HepG2 (cell line): ENCODE data around the gene C12orf43. TPM values are rescaled to one million over a fixed set of nuclear protein-coding genes. Genes with fewer than 3 reads are reported as not detected.

Experiments
- ATAC-seq: fragments of 200-7000 bp; cut with Tn5 transposase; 3 replicates; pipeline ENCODE4 v1.9.1; 2020; ENCODE audit warnings: mild to moderate bottlenecking, moderate library complexity
- BruUV-seq: library from RNA; stranded (reverse); fragments of 400-500 nt; replicated peaks from 2 replicates; lab custom pipeline; 2021; lab: Mats Ljungman, UMichigan
- CTCF ChIA-PET: fragments of 300-600 bp; formaldehyde crosslinking; extraction: SDS; loops from one replicate; lab custom pipeline; 2021; ENCODE audit warnings: low total read pairs, inconsistent platforms, low intra/inter-chr PET ratio; lab: Yijun Ruan, JAX
- POLR2A ChIA-PET: fragments of 350-600 bp; sonication (Branson Sonifier 250); formaldehyde crosslinking; loops from one replicate; lab custom pipeline; 2020; ENCODE audit warnings: antibody characterized with exemption, inconsistent platforms; lab: Yijun Ruan, JAX
- DNase-seq: peaks from one replicate; pipeline ENCODE4 v3.0.0-alpha.2; 2015; ENCODE audit warnings: low spot score
- FAIRE-seq: peaks from 3 replicates; lab custom pipeline; 2011; peaks lifted over from hg19 to GRCh38; lab: Jason Lieb, UNC
- H2AFZ ChIP-seq: one replicate; pipeline ENCODE4 v1.6.1; 2011; ENCODE audit warnings: low read length, inconsistent platforms
- H3K27ac ChIP-seq: fragments of 300-600 bp; 3 replicates; pipeline ENCODE4 v1.8.0; 2011; ENCODE audit warnings: mixed run types, mild to moderate bottlenecking, mixed read lengths, low read length, inconsistent platforms; ENCODE audit not compliant: insufficient read depth; ENCODE audit errors: extremely low read length
- H3K27me3 ChIP-seq, 2 experiments: fragments of 200-600 bp in 1 of 2; 2 replicates in 1 of 2; 3 replicates in 1 of 2; pipeline versions ENCODE4 v1.6.0 to v1.8.0; 2011; ENCODE audit warnings: low read length in 2 of 2, mild to moderate bottlenecking in 2 of 2, moderate library complexity in 2 of 2, inconsistent platforms in 1 of 2; ENCODE audit not compliant: insufficient read depth in 2 of 2, control insufficient read depth in 1 of 2
- H3K36me3 ChIP-seq, 2 experiments: fragments of 200-600 bp in 1 of 2; replicated peaks in 1 of 2; 2 replicates in 1 of 2; 3 replicates in 1 of 2; pipeline versions ENCODE4 v1.5.1 to v1.8.0; 2011; ENCODE audit warnings: low read length in 2 of 2, inconsistent platforms in 1 of 2; ENCODE audit not compliant: insufficient read depth in 2 of 2, control insufficient read depth in 1 of 2
- H3K4me1 ChIP-seq: 2 replicates; pipeline ENCODE4 v1.5.1; 2012; ENCODE audit warnings: low read length, inconsistent platforms; ENCODE audit not compliant: insufficient read depth
- H3K4me2 ChIP-seq: 2 replicates; pipeline ENCODE4 v1.6.0; 2011; ENCODE audit warnings: low read depth, low read length, inconsistent platforms
- H3K4me3 ChIP-seq, 3 experiments: fragments of 200-600 bp in 1 of 3; sonication (generic), shearing (Covaris generic) in 1 of 3; replicated peaks in 1 of 3; 2 replicates each; pipeline ENCODE4 v1.5.1; 2011 to 2016; ENCODE audit warnings: low read length in 3 of 3, inconsistent platforms in 2 of 3, low read depth in 2 of 3, mild to moderate bottlenecking in 2 of 3, control low read depth in 1 of 3, mixed read lengths in 1 of 3; ENCODE audit not compliant: insufficient read depth in 1 of 3
- H3K79me2 ChIP-seq: one replicate; pipeline ENCODE4 v1.6.1; 2011; ENCODE audit warnings: low read length, inconsistent platforms; ENCODE audit not compliant: insufficient read depth
- H3K9ac ChIP-seq: 2 replicates; pipeline ENCODE4 v1.6.0; 2011; ENCODE audit warnings: mild to moderate bottlenecking, low read depth, low read length, inconsistent platforms; ENCODE audit not compliant: insufficient read depth
- H3K9me3 ChIP-seq: 2 replicates; pipeline ENCODE4 v1.5.1; 2012; ENCODE audit warnings: mild to moderate bottlenecking, low read length
- H4K20me1 ChIP-seq: 2 replicates; pipeline ENCODE4 v1.6.0; 2011; ENCODE audit warnings: inconsistent platforms, mild to moderate bottlenecking, low read length, moderate library complexity; ENCODE audit not compliant: insufficient read depth
- DDIT3 ChIP-seq: sonication (generic); formaldehyde crosslinking; IDR thresholded peaks from 2 replicates; pipeline ENCODE4 v1.4.0; 2020; ENCODE audit warnings: mild to moderate bottlenecking, missing genetic modification reagents
- ISL2 ChIP-seq: sonication (generic); formaldehyde crosslinking; IDR thresholded peaks from 2 replicates; pipeline ENCODE4 v1.5.0; 2020; ENCODE audit warnings: missing genetic modification reagents
- MED13 ChIP-seq: sonication (generic); formaldehyde crosslinking; IDR thresholded peaks from 2 replicates; pipeline ENCODE4 v1.5.0; 2020; ENCODE audit warnings: missing genetic modification reagents
- PRPF4 ChIP-seq: fragments of 200-400 bp; formaldehyde crosslinking; IDR thresholded peaks from 2 replicates; pipeline ENCODE4 v1.6.1; 2016; ENCODE audit warnings: low read length, low read depth; ENCODE audit not compliant: poor library complexity, severe bottlenecking
- SUZ12 ChIP-seq: fragments of 150-350 bp; IDR thresholded peaks from 2 replicates; pipeline ENCODE4 v1.6.1; 2014; ENCODE audit warnings: low read depth, low read length
- ZBTB42 ChIP-seq: sonication (generic); formaldehyde crosslinking; IDR thresholded peaks from 2 replicates; pipeline ENCODE4 v1.5.0; 2020; ENCODE audit warnings: mild to moderate bottlenecking, missing genetic modification reagents
- ZNF335 ChIP-seq: sonication (generic); formaldehyde crosslinking; IDR thresholded peaks from 2 replicates; pipeline ENCODE4 v1.4.0; 2020; ENCODE audit warnings: missing genetic modification reagents
- ZNF552 ChIP-seq: sonication (generic); formaldehyde crosslinking; IDR thresholded peaks from 2 replicates; pipeline ENCODE4 v1.9.0; 2022; ENCODE audit warnings: missing genetic modification reagents, mild to moderate bottlenecking, borderline replicate concordance
- ZNF792 ChIP-seq: IDR thresholded peaks from 2 replicates; pipeline ENCODE4 v1.6.1; 2016
- ZNF800 ChIP-seq: sonication (generic); formaldehyde crosslinking; IDR thresholded peaks from 2 replicates; pipeline ENCODE4 v1.4.0; 2020; ENCODE audit warnings: missing genetic modification reagents
- WGBS: methylation state at CpG from one replicate; pipeline ENCODE4 v1.1.6; 2017; ENCODE audit warnings: low lambda C conversion rate; 5-methylcytosine and 5-hydroxymethylcytosine counted together
- in situ Hi-C: cut with HindIII; loops from 2 replicates; pipeline ENCODE4 v1.10.0; 2017; ENCODE audit warnings: low pct_unique_long_range_greater_than_20kb; ENCODE audit not compliant: extremely low pct_ligation_motif_present
- intact Hi-C: fragments of 100-400 bp; cut with micrococcal nuclease; formaldehyde crosslinking; loops from one replicate; pipeline ENCODE4 v1.10.0; 2022; ENCODE audit not compliant: unreplicated experiment
- polyA plus RNA-seq, 8 experiments: library from polyadenylated mRNA; depleted of rRNA in 3 of 8; stranded (reverse) in 7 of 8; unstranded in 1 of 8; fragments of >200 nt; fragmentation: Illumina TruSeq in 4 of 8; extraction: Trizol in 4 of 8; gene quantifications; 2 replicates each; pipeline versions ENCODE4 v1.2.1 to v1.2.3, GENCODE V29; 2011 to 2016; ENCODE audit warnings: low read depth in 4 of 8, missing spikeins in 1 of 8, mixed read lengths in 1 of 8; ENCODE audit not compliant: insufficient read depth in 1 of 8
- total RNA-seq, 5 experiments: library from RNA; depleted of rRNA; stranded (reverse); fragments of >200 nt; fragmentation: Illumina TruSeq; extraction: Trizol; gene quantifications; 2 replicates each; pipeline ENCODE4 v1.2.3, GENCODE V29; 2016; ENCODE audit warnings: low read depth in 1 of 5
- TF ChIP-seq, protein P1 (sequence below): sonication (generic); formaldehyde crosslinking; IDR thresholded peaks from 2 replicates; pipeline ENCODE4 v1.4.0; 2020; ENCODE audit warnings: missing genetic modification reagents, borderline replicate concordance
- TF ChIP-seq, protein P2 (sequence below): sonication (generic); formaldehyde crosslinking; IDR thresholded peaks from 2 replicates; pipeline ENCODE4 v1.4.0; 2020; ENCODE audit warnings: mild to moderate bottlenecking, missing genetic modification reagents

C12orf43 gene
- total and polyA plus RNA-seq, 2 of the 13 experiments (the other 11 are each of a cell fraction or from before 2014, with no cell fraction given): 7.9 to 11.1 TPM

- ATAC-seq (peak; percentile 70), DNase-seq (peak; percentile 95), FAIRE-seq (peak; percentile 78)
- Histone ChIP-seq H3K4me2 (peak within 1 kb of the TSS; percentile 93), H3K9me3 (no peaks in the 10 kb centered on the region), H3K36me3 (peaks cover 6 to 19% of the 10 kb centered on the region in 2 experiments), H3K9ac (peak within 1 kb of the TSS; percentile 99), H3K27ac (peak within 1 kb of the TSS; percentile 100), H3K4me3 (peak within 1 kb of the TSS; percentile 90 to 98 (median 98)), H3K79me2 (peaks cover 65% of the 10 kb centered on the region), H2AFZ (no peak within 1 kb of the TSS), H3K27me3 (no peaks in the 10 kb centered on the region; a peak in 1 of 5 replicates), H4K20me1 (no peaks in the 10 kb centered on the region), H3K4me1 (peaks cover 60% of the 10 kb centered on the region)
- WGBS: 0% methylated on average over 10 of the region's 40 CpGs
- ChIA-PET CTCF (no interaction called here), POLR2A (interaction anchor here (0.8 to 6.2 kb wide), 31 partner anchors 13 to 777 kb away, joined by 3 to 176 read pairs (median 4); partner anchors contain the start of genes C12orf43, MLEC, POP5 and RPLP0)
- in situ Hi-C loops: no loop called here
- BruUV-seq: TSS peak; percentile 65
- intact Hi-C loops: loop anchor here (10.0 kb wide), 1 partner anchor 74 kb away; the partner anchor contains the start of gene SPPL3
- TF ChIP-seq ISL2 (CRISPR knock-in tag): no peak
- TF ChIP-seq PRPF4: no peak
- peak; percentile 74; the same call in 1 of the 2 replicates for TF ChIP-seq ZNF792 (CRISPR knock-in tag)
- no peak for TF ChIP-seq ZNF800 (CRISPR knock-in tag)
- TF ChIP-seq ZNF552 (CRISPR knock-in tag): no peak
- TF ChIP-seq ZNF335 (CRISPR knock-in tag): 0 out of 2 replicates have a peak, but pooled peaks have one; percentile 30
- peak; percentile 54; the same call in 1 of the 2 replicates for TF ChIP-seq MED13
- TF ChIP-seq, protein P1, sequence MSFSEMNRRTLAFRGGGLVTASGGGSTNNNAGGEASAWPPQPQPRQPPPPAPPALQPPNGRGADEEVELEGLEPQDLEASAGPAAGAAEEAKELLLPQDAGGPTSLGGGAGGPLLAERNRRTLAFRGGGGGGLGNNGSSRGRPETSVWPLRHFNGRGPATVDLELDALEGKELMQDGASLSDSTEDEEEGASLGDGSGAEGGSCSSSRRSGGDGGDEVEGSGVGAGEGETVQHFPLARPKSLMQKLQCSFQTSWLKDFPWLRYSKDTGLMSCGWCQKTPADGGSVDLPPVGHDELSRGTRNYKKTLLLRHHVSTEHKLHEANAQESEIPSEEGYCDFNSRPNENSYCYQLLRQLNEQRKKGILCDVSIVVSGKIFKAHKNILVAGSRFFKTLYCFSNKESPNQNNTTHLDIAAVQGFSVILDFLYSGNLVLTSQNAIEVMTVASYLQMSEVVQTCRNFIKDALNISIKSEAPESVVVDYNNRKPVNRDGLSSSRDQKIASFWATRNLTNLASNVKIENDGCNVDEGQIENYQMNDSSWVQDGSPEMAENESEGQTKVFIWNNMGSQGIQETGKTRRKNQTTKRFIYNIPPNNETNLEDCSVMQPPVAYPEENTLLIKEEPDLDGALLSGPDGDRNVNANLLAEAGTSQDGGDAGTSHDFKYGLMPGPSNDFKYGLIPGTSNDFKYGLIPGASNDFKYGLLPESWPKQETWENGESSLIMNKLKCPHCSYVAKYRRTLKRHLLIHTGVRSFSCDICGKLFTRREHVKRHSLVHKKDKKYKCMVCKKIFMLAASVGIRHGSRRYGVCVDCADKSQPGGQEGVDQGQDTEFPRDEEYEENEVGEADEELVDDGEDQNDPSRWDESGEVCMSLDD: peak; percentile 99
- no peak for TF ChIP-seq ZBTB42 (CRISPR knock-in tag)
- no peak for TF ChIP-seq SUZ12
- TF ChIP-seq, protein P2, sequence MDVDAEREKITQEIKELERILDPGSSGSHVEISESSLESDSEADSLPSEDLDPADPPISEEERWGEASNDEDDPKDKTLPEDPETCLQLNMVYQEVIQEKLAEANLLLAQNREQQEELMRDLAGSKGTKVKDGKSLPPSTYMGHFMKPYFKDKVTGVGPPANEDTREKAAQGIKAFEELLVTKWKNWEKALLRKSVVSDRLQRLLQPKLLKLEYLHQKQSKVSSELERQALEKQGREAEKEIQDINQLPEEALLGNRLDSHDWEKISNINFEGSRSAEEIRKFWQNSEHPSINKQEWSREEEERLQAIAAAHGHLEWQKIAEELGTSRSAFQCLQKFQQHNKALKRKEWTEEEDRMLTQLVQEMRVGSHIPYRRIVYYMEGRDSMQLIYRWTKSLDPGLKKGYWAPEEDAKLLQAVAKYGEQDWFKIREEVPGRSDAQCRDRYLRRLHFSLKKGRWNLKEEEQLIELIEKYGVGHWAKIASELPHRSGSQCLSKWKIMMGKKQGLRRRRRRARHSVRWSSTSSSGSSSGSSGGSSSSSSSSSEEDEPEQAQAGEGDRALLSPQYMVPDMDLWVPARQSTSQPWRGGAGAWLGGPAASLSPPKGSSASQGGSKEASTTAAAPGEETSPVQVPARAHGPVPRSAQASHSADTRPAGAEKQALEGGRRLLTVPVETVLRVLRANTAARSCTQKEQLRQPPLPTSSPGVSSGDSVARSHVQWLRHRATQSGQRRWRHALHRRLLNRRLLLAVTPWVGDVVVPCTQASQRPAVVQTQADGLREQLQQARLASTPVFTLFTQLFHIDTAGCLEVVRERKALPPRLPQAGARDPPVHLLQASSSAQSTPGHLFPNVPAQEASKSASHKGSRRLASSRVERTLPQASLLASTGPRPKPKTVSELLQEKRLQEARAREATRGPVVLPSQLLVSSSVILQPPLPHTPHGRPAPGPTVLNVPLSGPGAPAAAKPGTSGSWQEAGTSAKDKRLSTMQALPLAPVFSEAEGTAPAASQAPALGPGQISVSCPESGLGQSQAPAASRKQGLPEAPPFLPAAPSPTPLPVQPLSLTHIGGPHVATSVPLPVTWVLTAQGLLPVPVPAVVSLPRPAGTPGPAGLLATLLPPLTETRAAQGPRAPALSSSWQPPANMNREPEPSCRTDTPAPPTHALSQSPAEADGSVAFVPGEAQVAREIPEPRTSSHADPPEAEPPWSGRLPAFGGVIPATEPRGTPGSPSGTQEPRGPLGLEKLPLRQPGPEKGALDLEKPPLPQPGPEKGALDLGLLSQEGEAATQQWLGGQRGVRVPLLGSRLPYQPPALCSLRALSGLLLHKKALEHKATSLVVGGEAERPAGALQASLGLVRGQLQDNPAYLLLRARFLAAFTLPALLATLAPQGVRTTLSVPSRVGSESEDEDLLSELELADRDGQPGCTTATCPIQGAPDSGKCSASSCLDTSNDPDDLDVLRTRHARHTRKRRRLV: peak; percentile 37; the same call in 1 of the 2 replicates
- TF ChIP-seq DDIT3 (CRISPR knock-in tag): no peak
Observed at GRCh38 chr12:120978296-120979219, 37.7 kb downstream of the C12orf43 start, which contains the start of gene HNF1A. Gene HNF1A, plus strand, starts transcription at chr12:120978543. Its CDS starts 226 bp downstream, at chr12:120978769.
